Jurkat, Clone E6-1 (cell line): ENCODE measurements around the gene TBX1.
"Not testable (repeated sequence)": the region's sequence is repeated elsewhere in the genome, so short reads cannot be mapped to it uniquely, and the experiment has no call there.

Source experiments
- DNase-seq: peaks from one replicate; pipeline ENCODE4 v3.0.0-alpha.2; 2011; ENCODE audit warnings: low read depth, low spot score
- H3K4me3 ChIP-seq: 2 replicates; pipeline ENCODE4 v1.5.1; 2011; ENCODE audit warnings: mild to moderate bottlenecking, low read length, control low read depth, moderate library complexity

The TBX1 gene

GRCh38 chr22:19773470-19774040, 13.0 kb downstream of the TBX1 start:
- DNase-seq, result no peak
- no peak overlapping the region for H3K4me3 ChIP-seq

- DNase-seq, result no peak
Measured at GRCh38 chr22:19774628-19775027, 14.1 kb downstream of the TBX1 start.

GRCh38 chr22:19775496-19776325, 15.1 kb downstream of the TBX1 start:
- no peak for DNase-seq

More at GRCh38 chr22:19774628-19775027, 14.1 kb downstream of the TBX1 start:
- no peak overlapping the region for H3K4me3 ChIP-seq

GRCh38 chr22:19776433-19777031, 16.0 kb downstream of the TBX1 start:
- peak; percentile 37 for DNase-seq
- H3K4me3 ChIP-seq, result no peak overlapping the region

More at GRCh38 chr22:19775496-19776325, 15.1 kb downstream of the TBX1 start:
- no peak overlapping the region for H3K4me3 ChIP-seq

GRCh38 chr22:19777192-19777591, 16.6 kb downstream of the TBX1 start:
- not testable (repeated sequence) for H3K4me3 ChIP-seq, DNase-seq

- H3K4me3 ChIP-seq, result no peak overlapping the region
- DNase-seq, result no peak
Measured at GRCh38 chr22:19779011-19779421, 18.4 kb downstream of the TBX1 start.

- no peak overlapping the region for H3K4me3 ChIP-seq
- DNase-seq, result no peak
Measured at GRCh38 chr22:19779685-19780268, 19.2 kb downstream of the TBX1 start.

- DNase-seq, result no peak
- no peak overlapping the region for H3K4me3 ChIP-seq
Measured at GRCh38 chr22:19782533-19782932, 22.0 kb downstream of the TBX1 start.

GRCh38 chr22:19783586-19784383, 23.2 kb downstream of the TBX1 start:
- no peak for DNase-seq
- no peak overlapping the region for H3K4me3 ChIP-seq

- no peak overlapping the region for H3K4me3 ChIP-seq
- DNase-seq, result no peak
Measured at GRCh38 chr22:19784384-19785175, 24.0 kb downstream of the TBX1 start.

- no peak for DNase-seq
- no peak overlapping the region for H3K4me3 ChIP-seq
Measured at GRCh38 chr22:19785461-19786263, 25.1 kb downstream of the TBX1 start.

GRCh38 chr22:19786264-19786585, 25.6 kb downstream of the TBX1 start:
- no peak for DNase-seq
- no peak overlapping the region for H3K4me3 ChIP-seq

GRCh38 chr22:19786959-19787848, 26.6 kb downstream of the TBX1 start:
- H3K4me3 ChIP-seq, result no peak overlapping the region
- DNase-seq, result no peak

GRCh38 chr22:19787849-19788141, 27.2 kb downstream of the TBX1 start:
- no peak overlapping the region for H3K4me3 ChIP-seq
- DNase-seq, result no peak

- no peak for DNase-seq
- no peak overlapping the region for H3K4me3 ChIP-seq
Measured at GRCh38 chr22:19788661-19789225, 28.2 kb downstream of the TBX1 start.

GRCh38 chr22:19789406-19789805, 28.8 kb downstream of the TBX1 start:
- no peak for DNase-seq
- H3K4me3 ChIP-seq, result no peak overlapping the region

- no peak overlapping the region for H3K4me3 ChIP-seq
- DNase-seq, result no peak
Measured at GRCh38 chr22:19789828-19790227, 29.2 kb downstream of the TBX1 start.
